WERI-Rb-1 (cell line): ENCODE results near the gene FNDC3B.
"Not testable (repeated sequence)": the region's sequence is repeated elsewhere in the genome, so short reads cannot be mapped to it uniquely, and the experiment has no call there.

Experiments used
- DNase-seq: peaks from one replicate; pipeline ENCODE4 v3.0.0-alpha.2; 2020
- H3K27ac ChIP-seq: fragments of 250-450 bp; sonication (Bioruptor Pico); 2 replicates; pipeline ENCODE4 v1.5.1; 2020; ENCODE audit warnings: mild to moderate bottlenecking, moderate library complexity
- H3K27me3 ChIP-seq: fragments of 250-450 bp; sonication (Bioruptor Pico); 2 replicates; pipeline ENCODE4 v1.5.1; 2021; ENCODE audit warnings: mild to moderate bottlenecking, low read depth, moderate library complexity; ENCODE audit not compliant: insufficient read depth, severe bottlenecking
- H3K36me3 ChIP-seq: fragments of 250-450 bp; sonication (Bioruptor Pico); 2 replicates; pipeline ENCODE4 v1.5.1; 2020; ENCODE audit warnings: mild to moderate bottlenecking, moderate library complexity
- H3K4me3 ChIP-seq: 2 replicates; pipeline ENCODE4 v1.5.1; 2011; ENCODE audit warnings: low read depth, mild to moderate bottlenecking, control low read depth, low read length
- H3K9me3 ChIP-seq: fragments of 250-450 bp; sonication (Bioruptor Pico); 2 replicates; pipeline ENCODE4 v1.5.1; 2021; ENCODE audit warnings: mild to moderate bottlenecking, moderate library complexity; ENCODE audit not compliant: severe bottlenecking
- CTCF ChIP-seq: IDR thresholded peaks from 2 replicates; pipeline ENCODE4 v1.5.1; 2011; ENCODE audit warnings: low read depth, mild to moderate bottlenecking, control low read depth, inconsistent platforms, low read length

FNDC3B gene

GRCh38 chr3:172364374-172365027 is 325.1 kb downstream of the FNDC3B start:
- DNase-seq: no peak
- Histone ChIP-seq H3K27ac (no peak overlapping the region), H3K4me3 (no peak overlapping the region), H3K9me3 (no peaks in the 10 kb centered on the region), H3K36me3 (peaks cover 13% of the 10 kb centered on the region; the same call in 1 of the 2 replicates), H3K27me3 (no peaks in the 10 kb centered on the region)
- no peak for TF ChIP-seq CTCF

GRCh38 chr3:172365028-172365567 is 325.7 kb downstream of the FNDC3B start:
- H3K36me3 ChIP-seq: peaks cover 13% of the 10 kb centered on the region; the same call in 1 of the 2 replicates
- H3K9me3 ChIP-seq: no peaks in the 10 kb centered on the region
- TF ChIP-seq CTCF: no peak
- H3K4me3 ChIP-seq: no peak overlapping the region
- H3K27ac ChIP-seq: no peak overlapping the region
- DNase-seq: no peak
- H3K27me3 ChIP-seq: no peaks in the 10 kb centered on the region

GRCh38 chr3:172367205-172368105 is 328.1 kb downstream of the FNDC3B start:
- no peaks in the 10 kb centered on the region for H3K27me3 ChIP-seq
- DNase-seq: no peak
- H3K4me3 ChIP-seq: no peak overlapping the region
- no peak overlapping the region for H3K27ac ChIP-seq
- TF ChIP-seq CTCF: no peak
- peaks cover 9% of the 10 kb centered on the region; the same call in 1 of the 2 replicates for H3K36me3 ChIP-seq
- H3K9me3 ChIP-seq: no peaks in the 10 kb centered on the region

GRCh38 chr3:172368556-172368955 is 329.2 kb downstream of the FNDC3B start:
- H3K4me3 ChIP-seq, DNase-seq, H3K36me3 ChIP-seq, H3K27ac ChIP-seq, H3K9me3 ChIP-seq, H3K27me3 ChIP-seq: not testable (repeated sequence)

- no peak overlapping the region for H3K4me3 ChIP-seq
- H3K36me3 ChIP-seq: no peaks in the 10 kb centered on the region
- no peak for TF ChIP-seq CTCF
- no peak for DNase-seq
- H3K9me3 ChIP-seq: no peaks in the 10 kb centered on the region
- H3K27ac ChIP-seq: no peak overlapping the region
- H3K27me3 ChIP-seq: no peaks in the 10 kb centered on the region
These were observed 330.3 kb downstream of the FNDC3B start for GRCh38 chr3:172369590-172370259.

- H3K27ac ChIP-seq: no peak overlapping the region
- DNase-seq: no peak
- no peak for TF ChIP-seq CTCF
- H3K27me3 ChIP-seq: no peaks in the 10 kb centered on the region
- H3K4me3 ChIP-seq: no peak overlapping the region
- H3K36me3 ChIP-seq: no peaks in the 10 kb centered on the region
- no peaks in the 10 kb centered on the region for H3K9me3 ChIP-seq
These were observed 331.0 kb downstream of the FNDC3B start for GRCh38 chr3:172370419-172370818.
